IMR-90 (cell line): ENCODE data around the gene HAP1. TPM values are rescaled to one million over a fixed set of nuclear protein-coding genes. Genes with fewer than 3 reads are reported as not detected.

Source experiments
- ATAC-seq: fragments of 200-7000 bp; cut with Tn5 transposase; 2 replicates; pipeline ENCODE4 v1.9.1; 2020; ENCODE audit warnings: low read depth, mild to moderate bottlenecking, moderate library complexity
- BruUV-seq: library from RNA; stranded (reverse); fragments of 400-500 nt; replicated peaks from 2 replicates; lab custom pipeline; 2021; lab: Mats Ljungman, UMichigan
- CTCF ChIA-PET: fragments of 300-600 bp; formaldehyde crosslinking; extraction: SDS; loops from one replicate; lab custom pipeline; 2021; ENCODE audit warnings: antibody characterized with exemption; lab: Yijun Ruan, JAX
- POLR2A ChIA-PET: fragments of 300-600 bp; sonication (Branson Sonifier 250); formaldehyde crosslinking; loops from one replicate; lab custom pipeline; 2022; ENCODE audit warnings: antibody characterized with exemption; ENCODE audit not compliant: unreplicated experiment; lab: Charles Lee
- DNase-seq: peaks from one replicate; pipeline ENCODE4 v3.0.0; 2013
- H2AFZ ChIP-seq: replicated peaks from 2 replicates; pipeline ENCODE3; 2013; ENCODE audit warnings: low read length, mild to moderate bottlenecking; ENCODE audit not compliant: poor library complexity
- H2AK5ac ChIP-seq: 2 replicates; pipeline ENCODE4 v1.6.1; 2013; ENCODE audit warnings: low read depth, low read length, inconsistent platforms
- H2AK9ac ChIP-seq: replicated peaks from 2 replicates; pipeline ENCODE3; 2013; ENCODE audit warnings: mild to moderate bottlenecking, low read depth, low read length, moderate library complexity; ENCODE audit not compliant: poor library complexity
- H2BK120ac ChIP-seq: 2 replicates; pipeline ENCODE4 v1.6.1; 2013; ENCODE audit warnings: low read depth, low read length, inconsistent platforms
- H2BK15ac ChIP-seq: 3 replicates; pipeline ENCODE4 v1.6.1; 2013; ENCODE audit warnings: low read depth, low read length, inconsistent platforms
- H2BK20ac ChIP-seq: 2 replicates; pipeline ENCODE4 v1.6.1; 2013; ENCODE audit warnings: low read depth, mild to moderate bottlenecking, inconsistent platforms, low read length, moderate library complexity
- H2BK5ac ChIP-seq: 2 replicates; pipeline ENCODE4 v1.6.1; 2013; ENCODE audit warnings: mild to moderate bottlenecking, low read depth, low read length, inconsistent platforms; ENCODE audit not compliant: poor library complexity, severe bottlenecking
- H3K14ac ChIP-seq: replicated peaks from 2 replicates; pipeline ENCODE4 v1.6.1; 2013; ENCODE audit warnings: low read depth, low read length, inconsistent platforms
- H3K18ac ChIP-seq: 2 replicates; pipeline ENCODE4 v1.6.1; 2013; ENCODE audit warnings: low read depth, low read length, control low read depth
- H3K23ac ChIP-seq: 2 replicates; pipeline ENCODE4 v1.6.1; 2013; ENCODE audit warnings: low read depth, low read length, inconsistent platforms
- H3K27ac ChIP-seq: 2 replicates; pipeline ENCODE4 v1.5.1; 2013; ENCODE audit warnings: mild to moderate bottlenecking, control low read depth, low read length; ENCODE audit not compliant: insufficient read depth
- H3K27me3 ChIP-seq: 2 replicates; pipeline ENCODE4 v1.6.1; 2013; ENCODE audit warnings: low read length; ENCODE audit not compliant: control insufficient read depth, insufficient read depth
- H3K36me3 ChIP-seq: 2 replicates; pipeline ENCODE4 v1.6.1; 2013; ENCODE audit warnings: low read length, mixed read lengths; ENCODE audit not compliant: control insufficient read depth, insufficient read depth
- H3K4ac ChIP-seq: 2 replicates; pipeline ENCODE4 v1.6.1; 2013; ENCODE audit warnings: low read depth, low read length, inconsistent platforms
- H3K4me1 ChIP-seq: 2 replicates; pipeline ENCODE4 v1.6.1; 2013; ENCODE audit warnings: low read length, mixed read lengths; ENCODE audit not compliant: control insufficient read depth, insufficient read depth
- H3K4me2 ChIP-seq: 2 replicates; pipeline ENCODE4 v1.6.1; 2013; ENCODE audit warnings: low read depth, mild to moderate bottlenecking, control low read depth, low read length, moderate library complexity
- H3K4me3 ChIP-seq: 2 replicates; pipeline ENCODE4 v1.5.1; 2013; ENCODE audit warnings: low read depth, mild to moderate bottlenecking, control low read depth, low read length, moderate library complexity; ENCODE audit not compliant: insufficient read depth
- H3K56ac ChIP-seq: 2 replicates; pipeline ENCODE4 v1.6.1; 2013; ENCODE audit warnings: low read length, inconsistent platforms; ENCODE audit not compliant: insufficient read depth; ENCODE audit errors: extremely low read depth
- H3K79me1 ChIP-seq, 2 experiments: 2 replicates each; pipeline ENCODE4 v1.6.1; 2013; ENCODE audit warnings: low read length in 2 of 2, inconsistent platforms in 1 of 2, low read depth in 1 of 2
- H3K9ac ChIP-seq: 2 replicates; pipeline ENCODE4 v1.6.1; 2013; ENCODE audit warnings: low read depth, low read length, control low read depth
- H3K9me1 ChIP-seq: 2 replicates; pipeline ENCODE4 v1.6.1; 2013; ENCODE audit warnings: low read length, inconsistent platforms; ENCODE audit not compliant: insufficient read depth
- H3K9me3 ChIP-seq: 2 replicates; pipeline ENCODE4 v1.6.1; 2013; ENCODE audit warnings: low read length; ENCODE audit not compliant: control insufficient read depth, insufficient read depth
- H4K20me1 ChIP-seq: 2 replicates; pipeline ENCODE4 v1.6.1; 2013; ENCODE audit warnings: low read length, inconsistent platforms; ENCODE audit not compliant: insufficient read depth
- H4K5ac ChIP-seq: 2 replicates; pipeline ENCODE4 v1.6.1; 2013; ENCODE audit warnings: mild to moderate bottlenecking, low read depth, low read length, control low read depth
- H4K8ac ChIP-seq, 2 experiments: 2 replicates each; pipeline ENCODE4 v1.6.1; 2013; ENCODE audit warnings: low read depth in 2 of 2, low read length in 2 of 2, control low read depth in 1 of 2, inconsistent platforms in 1 of 2
- H4K91ac ChIP-seq: 2 replicates; pipeline ENCODE4 v1.6.1; 2013; ENCODE audit warnings: low read depth, low read length, inconsistent platforms; ENCODE audit not compliant: insufficient read depth
- CHD1 ChIP-seq: IDR thresholded peaks from 2 replicates; pipeline ENCODE4 v1.6.1; 2012; ENCODE audit warnings: low read depth, low read length, improper control_type of control experiment
- MAFK ChIP-seq: IDR thresholded peaks from 2 replicates; pipeline ENCODE4 v1.6.1; 2012; ENCODE audit warnings: low read depth, low read length, improper control_type of control experiment
- MXI1 ChIP-seq: IDR thresholded peaks from 2 replicates; pipeline ENCODE4 v1.6.1; 2012; ENCODE audit warnings: low read depth, mild to moderate bottlenecking, low read length, moderate library complexity, borderline replicate concordance
- NFE2L2 ChIP-seq: fragments of 150-350 bp; IDR thresholded peaks from 2 replicates; pipeline ENCODE4 v1.6.1; 2016; ENCODE audit warnings: low read depth, mild to moderate bottlenecking, low read length
- RFX5 ChIP-seq: IDR thresholded peaks from 2 replicates; pipeline ENCODE4 v1.8.0; 2012; ENCODE audit warnings: low read depth, mild to moderate bottlenecking, low read length, moderate library complexity
- WGBS, 2 experiments: methylation state at CpG; one replicate each; pipeline versions ENCODE4 v1.1.5 to v1.1.7; 2013; ENCODE audit warnings: missing lambda C conversion rate in 2 of 2; ENCODE audit not compliant: insufficient read length in 1 of 2; ENCODE audit errors: extremely low coverage in 2 of 2; 5-methylcytosine and 5-hydroxymethylcytosine counted together
- dilution Hi-C: fragments of 300-500 bp; cut with HindIII; formaldehyde crosslinking; loops from one replicate; pipeline ENCODE4 v1.14.3; 2018; ENCODE audit warnings: low sequenced_read_pairs; ENCODE audit not compliant: unreplicated experiment
- in situ Hi-C: fragments of 300-500 bp; cut with MboI; formaldehyde crosslinking; loops from 3 replicates; pipeline ENCODE4 v1.14.3; 2019; ENCODE audit warnings: low sequenced_read_pairs, inconsistent platforms, mixed read lengths
- intact Hi-C: fragments of 100-400 bp; cut with micrococcal nuclease; formaldehyde crosslinking; loops from 2 replicates; pipeline ENCODE4 v1.10.0; 2022
- polyA plus RNA-seq, 3 experiments: library from polyadenylated mRNA; depleted of rRNA; stranded (reverse); fragments of >200 nt; gene quantifications; 2 replicates each; pipeline ENCODE4 v1.2.3, GENCODE V29; 2012; ENCODE audit warnings: low replicate concordance in 1 of 3
- total RNA-seq: library from RNA; depleted of rRNA; stranded (reverse); fragments of >200 nt; gene quantifications from 2 replicates; pipeline ENCODE4 v1.2.3, GENCODE V29; 2012
- TF ChIP-seq, protein P1 (sequence below): conservative IDR thresholded peaks from 2 replicates; pipeline ENCODE4 v1.5.1; 2012; ENCODE audit warnings: mild to moderate bottlenecking, low read depth, low read length, improper control_type of control experiment
- TF ChIP-seq, protein P2 (sequence below): fragments of 150-350 bp; IDR thresholded peaks from 2 replicates; pipeline ENCODE4 v1.6.1; 2017; ENCODE audit warnings: mild to moderate bottlenecking, antibody characterized with exemption, low read length, low read depth

Gene HAP1
- total and polyA plus RNA-seq, 2 of the 4 experiments (the other 2 are of a cell fraction) = under 0.01 to 0.09 TPM

DNA sequence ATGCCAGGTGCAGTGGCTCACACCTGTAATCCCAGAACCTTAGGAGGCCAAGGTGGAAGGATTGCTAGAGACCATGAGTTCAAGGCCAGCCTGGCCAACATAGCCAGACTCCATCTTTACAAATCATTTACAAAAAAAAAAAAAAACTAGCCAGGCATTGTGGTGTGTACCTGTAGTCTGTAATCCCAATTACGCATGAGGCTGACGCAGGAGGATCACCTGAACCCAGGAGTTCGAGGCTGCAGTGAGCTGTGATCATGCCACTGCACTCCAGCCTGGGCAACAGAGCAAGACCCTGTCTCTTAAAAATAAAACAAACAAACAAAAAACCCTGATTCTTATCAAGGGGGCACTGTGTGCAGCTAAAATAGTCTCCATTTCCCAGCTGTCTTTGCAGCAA, 16.8 kb upstream of the HAP1 start:
- no peak overlapping the region for H3K23ac ChIP-seq
- peaks cover 4% of the 10 kb centered on the region for H3K27me3 ChIP-seq
- H2AK9ac ChIP-seq = no peak overlapping the region
- no peak overlapping the region for H2AFZ ChIP-seq
- H4K91ac ChIP-seq = no peak overlapping the region
- no peak overlapping the region for H2AK5ac ChIP-seq
- no peak overlapping the region for H3K4me3 ChIP-seq
- no peaks in the 10 kb centered on the region for H3K4me1 ChIP-seq
- H3K18ac ChIP-seq = no peak overlapping the region
- intact Hi-C loops = no loop called here
- H2BK120ac ChIP-seq = no peak overlapping the region
- dilution Hi-C loops = no loop called here
- in situ Hi-C loops = no loop called here
- H3K9me1 ChIP-seq = no peaks in the 10 kb centered on the region
- H3K14ac ChIP-seq = no peak overlapping the region
- H3K4ac ChIP-seq = no peak overlapping the region
- no peaks in the 10 kb centered on the region for H3K9me3 ChIP-seq
- no peaks in the 10 kb centered on the region for H4K20me1 ChIP-seq
- no peak for DNase-seq
- 80% methylated on average over 2 of the region's 3 CpGs; no CpG with 5 or more reads in 1 of the 2 experiments for WGBS, 2 experiments
- H2BK15ac ChIP-seq = no peak overlapping the region
- ATAC-seq = no peak
- no peak overlapping the region for H3K27ac ChIP-seq
- CTCF ChIA-PET = interaction anchor here (0.6 kb wide), 1 partner anchor 53 kb away, joined by 3 read pairs; no protein-coding TSS in a partner anchor
- no peak overlapping the region for H2BK20ac ChIP-seq
- no peak overlapping the region for H3K56ac ChIP-seq
- no peak overlapping the region for H3K9ac ChIP-seq
- peaks cover 31% of the 10 kb centered on the region; the same call in 1 of the 2 replicates for H3K36me3 ChIP-seq
- BruUV-seq = no TSS peak
- H2BK5ac ChIP-seq = no peak overlapping the region
- H3K4me2 ChIP-seq = no peak overlapping the region
- TF ChIP-seq, protein P1, sequence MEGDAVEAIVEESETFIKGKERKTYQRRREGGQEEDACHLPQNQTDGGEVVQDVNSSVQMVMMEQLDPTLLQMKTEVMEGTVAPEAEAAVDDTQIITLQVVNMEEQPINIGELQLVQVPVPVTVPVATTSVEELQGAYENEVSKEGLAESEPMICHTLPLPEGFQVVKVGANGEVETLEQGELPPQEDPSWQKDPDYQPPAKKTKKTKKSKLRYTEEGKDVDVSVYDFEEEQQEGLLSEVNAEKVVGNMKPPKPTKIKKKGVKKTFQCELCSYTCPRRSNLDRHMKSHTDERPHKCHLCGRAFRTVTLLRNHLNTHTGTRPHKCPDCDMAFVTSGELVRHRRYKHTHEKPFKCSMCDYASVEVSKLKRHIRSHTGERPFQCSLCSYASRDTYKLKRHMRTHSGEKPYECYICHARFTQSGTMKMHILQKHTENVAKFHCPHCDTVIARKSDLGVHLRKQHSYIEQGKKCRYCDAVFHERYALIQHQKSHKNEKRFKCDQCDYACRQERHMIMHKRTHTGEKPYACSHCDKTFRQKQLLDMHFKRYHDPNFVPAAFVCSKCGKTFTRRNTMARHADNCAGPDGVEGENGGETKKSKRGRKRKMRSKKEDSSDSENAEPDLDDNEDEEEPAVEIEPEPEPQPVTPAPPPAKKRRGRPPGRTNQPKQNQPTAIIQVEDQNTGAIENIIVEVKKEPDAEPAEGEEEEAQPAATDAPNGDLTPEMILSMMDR = no peak
- no peak for TF ChIP-seq NFE2L2
- no peak for TF ChIP-seq MXI1
- TF ChIP-seq RFX5 = no peak
- TF ChIP-seq, protein P2, sequence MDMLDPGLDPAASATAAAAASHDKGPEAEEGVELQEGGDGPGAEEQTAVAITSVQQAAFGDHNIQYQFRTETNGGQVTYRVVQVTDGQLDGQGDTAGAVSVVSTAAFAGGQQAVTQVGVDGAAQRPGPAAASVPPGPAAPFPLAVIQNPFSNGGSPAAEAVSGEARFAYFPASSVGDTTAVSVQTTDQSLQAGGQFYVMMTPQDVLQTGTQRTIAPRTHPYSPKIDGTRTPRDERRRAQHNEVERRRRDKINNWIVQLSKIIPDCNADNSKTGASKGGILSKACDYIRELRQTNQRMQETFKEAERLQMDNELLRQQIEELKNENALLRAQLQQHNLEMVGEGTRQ = no peak
- TF ChIP-seq CHD1 = no peak
- TF ChIP-seq MAFK = no peak
- H3K79me1 ChIP-seq = no peaks in the 10 kb centered on the region
- H4K5ac ChIP-seq = no peak overlapping the region
- POLR2A ChIA-PET = interaction anchor here (0.6 kb wide), 1 partner anchor 44 kb away, joined by 3 read pairs; no protein-coding TSS in a partner anchor
- no peak overlapping the region for H4K8ac ChIP-seq
